ENCODE measurements around the gene CC2D1A.
A peak's percentile ranks its signal among the peaks of the same experiment; 100 is the strongest.
"Not testable (repeated sequence)": the region's sequence is repeated elsewhere in the genome, so short reads cannot be mapped to it uniquely, and the experiment has no call there.

The CC2D1A gene

GRCh38 chr19:13963603-13964105 is 57.7 kb downstream of the CC2D1A start:
- no peak for DNase-seq

- DNase-seq = no peak
Measured at GRCh38 chr19:13964776-13965175, 58.8 kb downstream of the CC2D1A start.

DNA sequence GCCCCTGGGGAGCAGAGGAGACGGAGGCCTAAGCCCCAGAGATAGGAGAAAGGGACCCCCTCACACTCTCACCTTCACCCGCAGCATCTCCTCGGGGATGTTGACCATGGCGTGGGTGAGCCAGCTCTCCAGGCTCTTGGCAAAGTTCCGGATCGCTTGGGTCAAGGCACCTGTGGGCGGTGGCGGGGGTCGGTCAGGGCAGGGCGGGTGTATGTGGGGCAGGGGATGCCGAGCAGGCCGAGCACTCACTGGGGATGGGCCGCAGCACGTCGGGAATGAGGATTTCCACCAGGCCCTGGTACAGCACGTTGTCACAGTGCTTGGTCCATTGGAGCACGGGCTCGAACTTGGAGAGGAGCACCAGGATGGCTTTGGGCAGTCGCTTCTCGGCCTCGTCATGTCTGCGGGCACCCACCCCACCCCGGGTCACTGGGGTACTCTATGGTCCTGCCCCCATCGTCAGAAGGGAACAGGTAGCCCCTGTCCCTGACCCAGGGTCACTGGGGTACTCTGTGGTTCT is 59.4 kb downstream of the CC2D1A start:
- no peak for DNase-seq

GRCh38 chr19:13965926-13966683 is 60.1 kb downstream of the CC2D1A start:
- no peak for DNase-seq

- no peak for DNase-seq
Measured at GRCh38 chr19:13966684-13967128, 60.7 kb downstream of the CC2D1A start.

DNA sequence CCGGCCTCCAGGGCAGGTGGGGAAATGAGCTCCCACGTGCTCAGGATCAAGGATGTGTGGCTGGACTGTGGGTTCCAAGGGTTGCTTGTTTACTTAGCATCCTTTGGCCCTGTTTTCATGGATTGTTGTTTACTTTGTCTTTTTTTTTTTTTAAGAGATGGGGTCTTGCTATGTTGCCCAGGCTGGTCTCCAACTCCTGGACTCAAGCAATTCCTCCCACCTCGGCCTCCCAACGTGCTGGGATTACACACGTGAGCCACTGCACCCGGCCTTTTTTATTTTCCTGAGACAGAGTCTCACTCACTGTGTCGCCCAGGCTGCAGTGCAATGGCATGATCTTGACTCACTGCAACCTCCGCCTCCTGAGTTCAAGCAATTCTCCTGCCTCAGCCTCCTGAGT is 61.2 kb downstream of the CC2D1A start:
- not testable (repeated sequence) for DNase-seq

GRCh38 chr19:13968383-13968935 is 62.5 kb downstream of the CC2D1A start:
- no peak for DNase-seq

DNA sequence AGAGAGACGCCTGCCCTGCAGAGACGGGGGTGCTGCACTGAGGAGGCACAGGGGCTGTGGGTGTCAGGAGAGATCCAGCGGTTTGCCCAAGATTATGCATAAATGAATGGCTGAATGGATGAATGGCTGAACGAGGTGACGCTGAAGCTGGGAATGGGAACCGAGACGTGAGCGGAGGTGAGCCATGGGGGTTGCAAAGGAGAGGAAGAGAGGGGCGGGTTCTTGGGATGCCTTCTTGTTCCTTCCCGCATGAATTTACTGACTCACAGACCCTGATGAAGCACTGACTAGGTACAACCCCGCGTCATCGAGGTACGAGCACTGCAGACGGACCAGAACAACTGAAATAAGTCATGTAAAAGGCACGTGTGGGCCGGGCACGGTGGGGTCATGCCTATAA is 63.0 kb downstream of the CC2D1A start:
- no peak for DNase-seq

DNA sequence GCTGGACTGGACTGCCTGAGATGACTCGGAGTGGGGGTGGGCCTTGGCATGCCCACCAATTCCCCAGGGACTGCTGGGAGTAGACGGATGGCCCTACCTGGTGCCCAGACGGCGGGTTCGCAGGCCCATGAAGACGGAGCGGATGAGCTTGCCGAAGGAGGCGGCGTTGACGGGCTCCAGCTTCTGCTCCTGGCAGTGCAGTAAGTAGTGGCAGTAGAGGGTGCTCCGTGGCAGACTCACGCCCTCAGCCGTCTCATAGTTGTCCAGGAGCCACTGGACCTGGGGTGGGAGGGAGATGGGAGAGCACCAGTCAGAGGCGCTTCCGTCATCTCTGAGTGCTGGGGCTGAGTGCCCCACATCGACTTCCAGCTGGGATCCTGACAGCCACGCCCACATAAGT is 63.9 kb downstream of the CC2D1A start:
- no peak for DNase-seq

- DNase-seq = not testable (repeated sequence)
Measured at GRCh38 chr19:13971868-13972267, 65.9 kb downstream of the CC2D1A start.

GRCh38 chr19:13972368-13973155 is 66.6 kb downstream of the CC2D1A start:
- DNase-seq = no peak

DNA sequence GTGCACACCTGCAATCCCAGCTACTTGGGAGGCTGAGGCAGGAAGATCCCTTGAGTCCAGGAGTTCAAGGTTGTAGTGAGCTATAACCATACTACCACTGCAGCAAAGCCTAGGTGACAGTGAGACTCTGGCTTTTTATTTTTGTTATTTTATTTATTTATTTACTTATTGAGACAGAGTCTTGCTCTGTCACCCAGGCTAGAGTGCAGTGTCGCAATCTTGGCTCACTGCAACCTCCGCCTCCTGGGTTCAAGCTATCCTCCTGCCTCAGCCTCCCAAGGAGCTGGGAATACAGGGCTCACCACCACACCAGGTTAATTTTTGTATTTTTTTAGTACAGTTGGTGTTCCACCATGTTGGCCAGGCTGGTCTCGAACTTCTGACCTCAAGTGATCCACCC is 67.5 kb downstream of the CC2D1A start:
- DNase-seq = not testable (repeated sequence)

DNA sequence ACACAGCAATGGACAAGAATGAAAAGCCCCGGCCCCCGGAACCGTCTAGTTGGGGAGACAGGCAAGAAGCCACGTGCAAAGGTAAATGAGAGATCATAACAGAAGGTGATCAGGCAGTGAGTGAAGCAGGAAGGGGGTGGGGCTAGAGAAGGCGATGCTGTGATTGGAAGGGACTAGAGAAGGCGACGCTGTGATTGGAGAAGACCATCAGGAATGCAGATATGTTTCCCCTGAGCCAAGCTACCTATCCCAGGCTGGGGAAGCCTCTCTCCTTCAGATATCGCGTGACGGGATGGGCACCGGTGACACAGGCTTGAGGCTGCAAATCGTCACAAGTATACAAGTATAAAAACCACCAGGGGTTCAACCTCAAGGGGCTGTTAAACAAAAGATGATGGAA is 68.1 kb downstream of the CC2D1A start:
- peak in 1 of 2 experiments; percentile 43 for DNase-seq

- DNase-seq = no peak
Measured at GRCh38 chr19:13975870-13976269, 69.9 kb downstream of the CC2D1A start.

DNA sequence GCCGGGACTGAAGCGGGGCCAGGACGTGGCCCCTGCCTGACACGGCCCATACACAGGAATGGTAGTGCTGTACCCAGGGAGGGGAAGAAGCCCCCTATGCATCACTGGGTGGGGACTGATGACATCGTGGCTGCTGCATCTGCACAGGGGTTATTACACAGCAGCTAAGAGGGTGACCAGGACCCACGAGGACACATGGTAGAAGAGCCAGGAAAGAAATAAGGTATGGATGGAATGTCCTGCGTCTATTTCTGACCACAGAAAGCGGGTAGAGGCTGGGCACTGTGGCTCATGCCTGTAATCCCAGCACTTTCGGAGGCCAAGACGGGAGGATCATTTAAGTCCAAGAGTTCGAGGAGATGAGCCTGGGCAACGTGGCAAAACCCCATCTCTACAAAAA is 70.4 kb downstream of the CC2D1A start:
- no peak for DNase-seq

DNA sequence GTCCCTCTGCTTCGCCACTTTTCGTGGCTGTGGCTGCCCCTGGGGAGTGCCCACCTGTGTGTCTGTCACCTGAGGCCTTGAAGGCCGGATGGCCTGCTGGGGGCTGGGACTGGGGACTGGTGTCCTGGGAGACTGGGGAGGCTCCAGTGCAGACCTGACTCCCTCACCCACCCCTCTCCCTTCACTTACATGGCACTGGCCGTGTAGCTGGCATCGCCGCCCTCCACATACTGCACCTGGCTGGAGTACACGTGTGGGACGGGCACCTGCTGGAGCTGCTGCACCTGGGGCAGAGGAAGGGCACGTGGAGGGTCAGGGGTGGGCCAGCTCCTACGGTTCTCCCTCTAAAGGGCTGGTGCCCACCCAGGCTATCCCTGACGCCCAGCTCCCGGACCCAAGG is 71.8 kb downstream of the CC2D1A start:
- DNase-seq = no peak

- DNase-seq = no peak
Measured at GRCh38 chr19:13978351-13979243, 72.6 kb downstream of the CC2D1A start.

GRCh38 chr19:13979244-13979615 is 73.2 kb downstream of the CC2D1A start:
- DNase-seq = no peak

DNA sequence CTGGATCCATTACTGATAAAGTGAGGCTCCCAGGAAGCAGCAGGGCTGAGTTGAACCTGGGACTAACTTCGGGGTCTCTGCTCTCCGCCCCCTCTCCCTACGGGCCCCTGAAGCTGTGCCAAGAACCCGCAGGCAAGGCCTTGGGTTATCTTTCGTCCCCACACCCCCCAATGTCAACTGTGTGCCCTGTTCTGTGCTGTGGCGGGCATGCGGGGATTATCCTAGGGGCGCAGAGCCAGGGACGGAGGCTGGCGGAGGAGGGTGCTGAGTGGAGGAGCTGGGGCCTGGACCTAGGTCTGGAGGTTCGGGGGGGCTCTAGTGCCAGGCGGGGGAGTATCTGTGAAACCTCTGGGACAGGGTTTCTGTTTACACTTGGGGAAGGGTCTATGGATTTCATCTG is 73.7 kb downstream of the CC2D1A start:
- DNase-seq = no peak

DNA sequence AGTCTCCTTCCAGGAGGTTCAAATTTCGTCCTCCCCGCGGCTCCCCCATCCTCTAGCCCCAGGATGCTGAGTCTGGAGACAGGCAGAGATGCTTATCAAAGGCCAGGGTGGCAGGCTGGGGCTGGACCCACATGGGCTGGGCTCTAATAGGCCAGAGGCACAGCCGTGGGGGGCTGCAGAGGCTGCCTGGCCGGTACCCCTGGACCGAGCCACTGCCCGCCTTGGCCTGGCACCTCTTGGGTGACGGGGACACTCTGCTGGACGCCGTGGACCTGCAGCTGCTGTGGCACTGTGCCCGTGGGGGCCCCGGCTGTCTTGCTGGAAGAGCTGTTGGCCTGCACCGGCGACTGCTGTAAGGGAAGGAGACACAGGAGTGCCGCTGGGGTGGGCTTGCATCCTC is 74.3 kb downstream of the CC2D1A start:
- no peak for DNase-seq

All from SW 1271 (cell line).